Measurements from ENCODE around the gene CNTNAP2.

- TF ChIP-seq CTCF (IDR thresholded peaks at IDR 0.05) (no peak), POLR2A (IDR thresholded peaks at IDR 0.05) (no peak)
Measured at GRCh38 chr7:147803606-147804005, 1687.0 kb downstream of the CNTNAP2 start.
